ENCODE results near the gene PDE4A. TPM values are rescaled to one million over a fixed set of nuclear protein-coding genes. Genes with fewer than 3 reads are reported as not detected.

PDE4A gene
- total and polyA plus RNA-seq, 2 donors (not counting 3 experiments of a cell fraction or from before 2014, with no cell fraction given): 3.8 to 10.0 TPM

DNA sequence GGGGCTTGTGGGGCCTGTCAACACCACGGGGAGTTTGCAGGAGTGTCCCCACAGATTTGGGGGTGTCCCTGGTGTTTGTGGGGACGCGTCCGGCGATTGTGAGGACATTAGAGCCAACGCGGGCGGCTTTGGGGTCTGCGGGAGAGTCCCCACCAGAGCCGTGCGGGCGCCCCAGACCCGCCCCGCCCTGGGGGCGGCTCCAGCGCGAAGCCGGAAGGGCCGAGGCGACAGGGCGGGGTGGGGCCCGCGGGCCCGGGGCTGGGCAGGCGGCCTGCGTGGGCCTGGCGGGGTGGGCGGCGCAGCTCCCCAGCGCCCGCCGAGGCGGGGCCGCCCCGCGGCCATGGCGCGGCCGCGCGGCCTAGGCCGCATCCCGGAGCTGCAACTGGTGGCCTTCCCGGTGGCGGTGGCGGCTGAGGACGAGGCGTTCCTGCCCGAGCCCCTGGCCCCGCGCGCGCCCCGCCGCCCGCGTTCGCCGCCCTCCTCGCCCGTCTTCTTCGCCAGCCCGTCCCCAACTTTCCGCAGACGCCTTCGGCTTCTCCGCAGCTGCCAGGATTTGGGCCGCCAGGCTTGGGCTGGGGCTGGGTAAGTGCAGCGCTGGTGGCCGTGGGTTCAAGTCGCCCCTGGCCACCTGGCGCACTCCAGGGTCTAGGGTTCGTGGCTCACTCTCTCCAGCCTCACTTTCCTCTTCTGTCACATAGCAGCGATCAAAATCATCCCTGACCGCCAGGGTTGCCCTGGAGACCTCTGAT, 10.3 kb downstream of the PDE4A start:
- H3K79me2 ChIP-seq (ENCODE audit: control insufficient read depth, insufficient read depth, low read length): no peaks in the 10 kb centered on the region
- H3K27me3 ChIP-seq (ENCODE audit: control insufficient read depth in 2 of 2, insufficient read depth in 2 of 2, low read length in 2 of 2): no peaks in the 10 kb centered on the region
- no peaks in the 10 kb centered on the region for H4K20me1 ChIP-seq (replicated peaks; ENCODE audit: control insufficient read depth, extremely low read depth, insufficient read depth, low read length)
- dilution Hi-C loops (cut with MboI; ENCODE audit: extremely low pct_ligation_motif_present, low sequenced_read_pairs): no loop called here
- no peaks in the 10 kb centered on the region for H3K9me3 ChIP-seq (replicated peaks; ENCODE audit: control insufficient read depth, insufficient read depth, low read length)
- TF ChIP-seq GATA2 (IDR thresholded peaks at IDR 0.05; ENCODE audit: insufficient read depth, insufficient read length, low read depth, low read length) (no peak), MYC (IDR thresholded peaks at IDR 0.05; ENCODE audit: low read depth, low read length) (no peak), FOS (IDR thresholded peaks at IDR 0.05; ENCODE audit: borderline replicate concordance, insufficient read depth, low read length) (no peak), POLR2AphosphoS5 (IDR thresholded peaks at IDR 0.05; ENCODE audit: insufficient read depth, low read depth, low read length) (peak; percentile 40), EZH2 (IDR thresholded peaks at IDR 0.05; ENCODE audit: borderline replicate concordance, low read depth, low read length, severe bottlenecking) (no peak), JUN (IDR thresholded peaks at IDR 0.05; ENCODE audit: borderline replicate concordance, insufficient read depth, insufficient read length, low read depth) (no peak), POLR2A (IDR thresholded peaks at IDR 0.05; ENCODE audit: low read depth, low read length) (peak; percentile 39)
- TF ChIP-seq, protein P1, sequence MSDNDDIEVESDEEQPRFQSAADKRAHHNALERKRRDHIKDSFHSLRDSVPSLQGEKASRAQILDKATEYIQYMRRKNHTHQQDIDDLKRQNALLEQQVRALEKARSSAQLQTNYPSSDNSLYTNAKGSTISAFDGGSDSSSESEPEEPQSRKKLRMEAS (IDR thresholded peaks at IDR 0.05; ENCODE audit: insufficient read depth, insufficient read length): no peak
- TF ChIP-seq, protein P2, sequence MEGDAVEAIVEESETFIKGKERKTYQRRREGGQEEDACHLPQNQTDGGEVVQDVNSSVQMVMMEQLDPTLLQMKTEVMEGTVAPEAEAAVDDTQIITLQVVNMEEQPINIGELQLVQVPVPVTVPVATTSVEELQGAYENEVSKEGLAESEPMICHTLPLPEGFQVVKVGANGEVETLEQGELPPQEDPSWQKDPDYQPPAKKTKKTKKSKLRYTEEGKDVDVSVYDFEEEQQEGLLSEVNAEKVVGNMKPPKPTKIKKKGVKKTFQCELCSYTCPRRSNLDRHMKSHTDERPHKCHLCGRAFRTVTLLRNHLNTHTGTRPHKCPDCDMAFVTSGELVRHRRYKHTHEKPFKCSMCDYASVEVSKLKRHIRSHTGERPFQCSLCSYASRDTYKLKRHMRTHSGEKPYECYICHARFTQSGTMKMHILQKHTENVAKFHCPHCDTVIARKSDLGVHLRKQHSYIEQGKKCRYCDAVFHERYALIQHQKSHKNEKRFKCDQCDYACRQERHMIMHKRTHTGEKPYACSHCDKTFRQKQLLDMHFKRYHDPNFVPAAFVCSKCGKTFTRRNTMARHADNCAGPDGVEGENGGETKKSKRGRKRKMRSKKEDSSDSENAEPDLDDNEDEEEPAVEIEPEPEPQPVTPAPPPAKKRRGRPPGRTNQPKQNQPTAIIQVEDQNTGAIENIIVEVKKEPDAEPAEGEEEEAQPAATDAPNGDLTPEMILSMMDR (IDR thresholded peaks at IDR 0.05; ENCODE audit: extremely low read depth in 1 of 2, insufficient read depth in 1 of 2, low read depth in 1 of 2, low read length in 2 of 2): no peak
- peak overlapping the region; percentile 62 for H3K9ac ChIP-seq (replicated peaks; ENCODE audit: extremely low read depth, insufficient read depth, low read length)
- H3K36me3 ChIP-seq (ENCODE audit: control insufficient read depth in 2 of 2, extremely low read depth in 1 of 2, insufficient read depth in 2 of 2, low read length in 2 of 2): no peaks in the 10 kb centered on the region
- H3K9me1 ChIP-seq (replicated peaks; ENCODE audit: control insufficient read depth, extremely low read depth, insufficient read depth, low read length): no peaks in the 10 kb centered on the region
- H3K4me3 ChIP-seq (replicated peaks in 1 of 3; ENCODE audit: insufficient read depth in 1 of 3, low read depth in 1 of 3, low read length in 3 of 3): peak overlapping the region; percentile 28 to 51 (median 47)
- BruUV-seq (replicated peaks): no TSS peak
- intact Hi-C loops (cut with micrococcal nuclease): no loop called here
- no peak for DNase-seq (ENCODE audit: low read depth, low spot score)
- ChIA-PET POLR2A (no interaction called here), CTCF (interaction anchor here (0.6 to 1.1 kb wide), 4 partner anchors 10 to 40 kb away, joined by 3 to 4 read pairs (median 4); partner anchors contain the start of genes CDC37 and PDE4A)
- H3K4me1 ChIP-seq (ENCODE audit: control insufficient read depth, extremely low read depth, insufficient read depth, low read length): peaks cover 27% of the 10 kb centered on the region
- H2AFZ ChIP-seq (ENCODE audit: low read depth, low read length): peak overlapping the region; percentile 83
- H3K4me2 ChIP-seq (ENCODE audit: insufficient read depth, low read length): peak overlapping the region; percentile 39
- no peak overlapping the region for H3K27ac ChIP-seq (ENCODE audit: insufficient read depth, low read depth, low read length)
- FAIRE-seq: peak; percentile 67

Measured in endothelial cell of umbilical vein (primary cell).